Measurements from ENCODE around the gene TRAF3. TPM values are rescaled to one million over a fixed set of nuclear protein-coding genes. Genes with fewer than 3 reads are reported as not detected.

The TRAF3 gene
- total and polyA plus RNA-seq, 4 donors: 2.1 to 12.0 (median 5.2) TPM

DNA sequence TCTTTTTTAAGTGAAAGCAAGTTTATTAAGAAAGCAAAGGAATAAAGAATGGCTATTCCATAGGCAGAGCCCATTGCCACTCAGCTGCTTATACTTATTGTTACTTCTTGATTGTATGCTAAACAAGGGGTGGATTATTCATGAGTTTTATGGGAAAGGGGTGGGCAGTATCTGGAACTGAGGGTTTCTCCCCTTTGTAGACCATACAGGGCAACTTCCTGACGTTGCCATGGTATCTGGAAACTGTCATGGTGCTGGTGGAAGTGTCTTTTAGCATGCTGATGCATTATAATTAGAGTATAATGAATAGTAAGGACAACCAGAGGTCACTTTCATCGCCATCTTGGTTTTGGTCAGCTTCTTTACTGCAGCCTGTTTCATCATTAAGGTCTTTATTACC is 78.9 kb downstream of the TRAF3 start:
- TF ChIP-seq ZBTB33 (IDR thresholded peaks at IDR 0.05) (no peak), FOXA2 (IDR thresholded peaks at IDR 0.05) (no peak), TAF1 (conservative IDR thresholded peaks at IDR 0.05) (no peak), CTCF (IDR thresholded peaks at IDR 0.05; ENCODE audit: low read depth, low read length, missing input control) (no peak), NR2F2 (IDR thresholded peaks at IDR 0.05) (no peak), HNF4A (conservative IDR thresholded peaks at IDR 0.05) (no peak), RXRA (IDR thresholded peaks at IDR 0.05) (no peak), FOXA1 (IDR thresholded peaks at IDR 0.05) (no peak), RAD21 (IDR thresholded peaks at IDR 0.05) (no peak), GABPA (IDR thresholded peaks at IDR 0.05 in 1 of 2, conservative IDR thresholded peaks at IDR 0.05 in 1 of 2) (no peak), EGR1 (IDR thresholded peaks at IDR 0.05; ENCODE audit: low read depth in 2 of 2) (no peak), YY1 (IDR thresholded peaks at IDR 0.05) (no peak)
- TF ChIP-seq, protein P1, sequence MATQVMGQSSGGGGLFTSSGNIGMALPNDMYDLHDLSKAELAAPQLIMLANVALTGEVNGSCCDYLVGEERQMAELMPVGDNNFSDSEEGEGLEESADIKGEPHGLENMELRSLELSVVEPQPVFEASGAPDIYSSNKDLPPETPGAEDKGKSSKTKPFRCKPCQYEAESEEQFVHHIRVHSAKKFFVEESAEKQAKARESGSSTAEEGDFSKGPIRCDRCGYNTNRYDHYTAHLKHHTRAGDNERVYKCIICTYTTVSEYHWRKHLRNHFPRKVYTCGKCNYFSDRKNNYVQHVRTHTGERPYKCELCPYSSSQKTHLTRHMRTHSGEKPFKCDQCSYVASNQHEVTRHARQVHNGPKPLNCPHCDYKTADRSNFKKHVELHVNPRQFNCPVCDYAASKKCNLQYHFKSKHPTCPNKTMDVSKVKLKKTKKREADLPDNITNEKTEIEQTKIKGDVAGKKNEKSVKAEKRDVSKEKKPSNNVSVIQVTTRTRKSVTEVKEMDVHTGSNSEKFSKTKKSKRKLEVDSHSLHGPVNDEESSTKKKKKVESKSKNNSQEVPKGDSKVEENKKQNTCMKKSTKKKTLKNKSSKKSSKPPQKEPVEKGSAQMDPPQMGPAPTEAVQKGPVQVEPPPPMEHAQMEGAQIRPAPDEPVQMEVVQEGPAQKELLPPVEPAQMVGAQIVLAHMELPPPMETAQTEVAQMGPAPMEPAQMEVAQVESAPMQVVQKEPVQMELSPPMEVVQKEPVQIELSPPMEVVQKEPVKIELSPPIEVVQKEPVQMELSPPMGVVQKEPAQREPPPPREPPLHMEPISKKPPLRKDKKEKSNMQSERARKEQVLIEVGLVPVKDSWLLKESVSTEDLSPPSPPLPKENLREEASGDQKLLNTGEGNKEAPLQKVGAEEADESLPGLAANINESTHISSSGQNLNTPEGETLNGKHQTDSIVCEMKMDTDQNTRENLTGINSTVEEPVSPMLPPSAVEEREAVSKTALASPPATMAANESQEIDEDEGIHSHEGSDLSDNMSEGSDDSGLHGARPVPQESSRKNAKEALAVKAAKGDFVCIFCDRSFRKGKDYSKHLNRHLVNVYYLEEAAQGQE (IDR thresholded peaks at IDR 0.05): no peak
- TF ChIP-seq, protein P2, sequence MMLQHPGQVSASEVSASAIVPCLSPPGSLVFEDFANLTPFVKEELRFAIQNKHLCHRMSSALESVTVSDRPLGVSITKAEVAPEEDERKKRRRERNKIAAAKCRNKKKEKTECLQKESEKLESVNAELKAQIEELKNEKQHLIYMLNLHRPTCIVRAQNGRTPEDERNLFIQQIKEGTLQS (IDR thresholded peaks at IDR 0.05): no peak
- Histone ChIP-seq H3K36me3 (ENCODE audit: control insufficient read depth in 4 of 4, insufficient read depth in 3 of 4, low read depth in 1 of 4, low read length in 3 of 4) (no peaks in the 10 kb centered on the region), H3K27me3 (ENCODE audit: control insufficient read depth in 4 of 4, insufficient read depth in 4 of 4, low read length in 3 of 4) (no peaks in the 10 kb centered on the region), H3K4me3 (ENCODE audit: low read depth in 1 of 3, low read length in 3 of 3) (no peak overlapping the region), H3K27ac (ENCODE audit: low read depth in 1 of 2, low read length in 2 of 2) (no peak overlapping the region), H3K9ac (ENCODE audit: low read depth in 1 of 2, low read length in 2 of 2) (no peak overlapping the region), H3K9me3 (ENCODE audit: control insufficient read depth in 4 of 4, low read length in 3 of 4) (no peaks in the 10 kb centered on the region), H3K4me1 (ENCODE audit: control insufficient read depth in 4 of 4, insufficient read depth in 4 of 4, low read length in 3 of 4) (peaks cover 0 to 1% (median 0%) of the 10 kb centered on the region in 4 donors)
- 97% methylated on average over 2 of the region's 2 CpGs for WGBS
- no peak for DNase-seq (ENCODE audit: low spot score)

- Histone ChIP-seq H3K36me3 (ENCODE audit: control insufficient read depth in 4 of 4, insufficient read depth in 3 of 4, low read depth in 1 of 4, low read length in 3 of 4) (no peaks in the 10 kb centered on the region), H3K9ac (ENCODE audit: low read depth in 1 of 2, low read length in 2 of 2) (no peak overlapping the region), H3K27me3 (ENCODE audit: control insufficient read depth in 4 of 4, insufficient read depth in 4 of 4, low read length in 3 of 4) (no peaks in the 10 kb centered on the region), H3K4me1 (ENCODE audit: control insufficient read depth in 4 of 4, insufficient read depth in 4 of 4, low read length in 3 of 4) (peaks cover 0 to 1% (median 0%) of the 10 kb centered on the region in 4 donors), H3K27ac (ENCODE audit: low read depth in 1 of 2, low read length in 2 of 2) (no peak overlapping the region), H3K4me3 (ENCODE audit: low read depth in 1 of 3, low read length in 3 of 3) (no peak overlapping the region), H3K9me3 (ENCODE audit: control insufficient read depth in 4 of 4, low read length in 3 of 4) (no peaks in the 10 kb centered on the region)
- DNase-seq (ENCODE audit: low spot score): no peak
- 86% methylated on average over 2 of the region's 2 CpGs for WGBS
- TF ChIP-seq FOXA1 (IDR thresholded peaks at IDR 0.05) (no peak), NR2F2 (IDR thresholded peaks at IDR 0.05) (no peak), YY1 (IDR thresholded peaks at IDR 0.05) (no peak), GABPA (IDR thresholded peaks at IDR 0.05 in 1 of 2, conservative IDR thresholded peaks at IDR 0.05 in 1 of 2) (no peak), HNF4A (conservative IDR thresholded peaks at IDR 0.05) (no peak), FOXA2 (IDR thresholded peaks at IDR 0.05) (no peak), ZBTB33 (IDR thresholded peaks at IDR 0.05) (no peak), SP1 (IDR thresholded peaks at IDR 0.05) (no peak), TAF1 (conservative IDR thresholded peaks at IDR 0.05) (no peak), CTCF (IDR thresholded peaks at IDR 0.05; ENCODE audit: low read depth, low read length, missing input control) (no peak)
- TF ChIP-seq, protein P1 (IDR thresholded peaks at IDR 0.05): no peak
Observed at GRCh38 chr14:102857444-102857843, 80.2 kb downstream of the TRAF3 start.

Data from liver (tissue), 9 donors.